Mucosa of rectum (tissue), 2 donors: Measurements from ENCODE around the gene GATA3.

ENCODE experiments used
- H3K27ac ChIP-seq, 2 donors: one replicate each; pipeline ENCODE4 v1.7.0; 2013; ENCODE audit warnings: inconsistent platforms in 2 of 2, low read depth in 2 of 2, low read length in 2 of 2
- H3K27me3 ChIP-seq, 2 donors: one replicate each; pipeline ENCODE4 v1.7.0; 2013; ENCODE audit warnings: low read length in 2 of 2; ENCODE audit not compliant: control insufficient read depth in 2 of 2, insufficient read depth in 2 of 2
- H3K36me3 ChIP-seq, 2 donors: one replicate each; pipeline ENCODE4 v1.7.0; 2013; ENCODE audit warnings: low read length in 2 of 2; ENCODE audit not compliant: control insufficient read depth in 2 of 2, insufficient read depth in 2 of 2
- H3K4me1 ChIP-seq, 2 donors: one replicate each; pipeline ENCODE4 v1.7.0; 2013; ENCODE audit warnings: low read length in 2 of 2, mild to moderate bottlenecking in 1 of 2; ENCODE audit not compliant: control insufficient read depth in 2 of 2, insufficient read depth in 2 of 2
- H3K4me3 ChIP-seq, 2 donors: one replicate each; pipeline ENCODE4 v1.7.0; 2013; ENCODE audit warnings: low read length in 2 of 2
- H3K9ac ChIP-seq, 2 donors: one replicate each; pipeline ENCODE4 v1.7.0; 2013; ENCODE audit warnings: low read length in 2 of 2, low read depth in 1 of 2, mild to moderate bottlenecking in 1 of 2
- H3K9me3 ChIP-seq, 2 donors: one replicate each; pipeline ENCODE4 v1.7.0; 2013; ENCODE audit warnings: low read length in 2 of 2; ENCODE audit not compliant: control insufficient read depth in 2 of 2
- donor health status: healthy.
- donor health status: Normal muscosa, but diverticular disease.

Gene GATA3

GRCh38 chr10:8037941-8038894, 16.3 kb upstream of the GATA3 start:
- Histone ChIP-seq H3K36me3 (no peaks in the 10 kb centered on the region), H3K4me1 (peaks cover 0 to 2% of the 10 kb centered on the region in 2 donors), H3K27ac (no peak overlapping the region), H3K27me3 (peaks cover 80 to 85% of the 10 kb centered on the region in 2 donors), H3K9ac (no peak overlapping the region), H3K4me3 (no peak overlapping the region), H3K9me3 (peaks cover 0 to 4% of the 10 kb centered on the region in 2 donors)

- H3K36me3 ChIP-seq, result no peaks in the 10 kb centered on the region
- peaks cover 0 to 4% of the 10 kb centered on the region in 2 donors for H3K9me3 ChIP-seq
- no peak overlapping the region for H3K27ac ChIP-seq
- H3K4me3 ChIP-seq, result no peak overlapping the region
- no peak overlapping the region for H3K9ac ChIP-seq
- H3K27me3 ChIP-seq, result peaks cover 76 to 85% of the 10 kb centered on the region in 2 donors
- H3K4me1 ChIP-seq, result peaks cover 0 to 2% of the 10 kb centered on the region in 2 donors
Observed at GRCh38 chr10:8039321-8039881, 15.1 kb upstream of the GATA3 start.

GRCh38 chr10:8040651-8041050, 13.8 kb upstream of the GATA3 start:
- Histone ChIP-seq H3K9ac (no peak overlapping the region), H3K4me1 (no peaks in the 10 kb centered on the region), H3K27me3 (peaks cover 81 to 88% of the 10 kb centered on the region in 2 donors), H3K4me3 (no peak overlapping the region), H3K9me3 (peaks cover 0 to 4% of the 10 kb centered on the region in 2 donors), H3K36me3 (no peaks in the 10 kb centered on the region), H3K27ac (no peak overlapping the region)

GRCh38 chr10:8041284-8041991, 13.1 kb upstream of the GATA3 start:
- Histone ChIP-seq H3K27ac (no peak overlapping the region), H3K9ac (no peak overlapping the region)

GRCh38 chr10:8041992-8042720, 12.3 kb upstream of the GATA3 start:
- Histone ChIP-seq H3K4me1 (no peaks in the 10 kb centered on the region), H3K9ac (no peak overlapping the region), H3K27ac (no peak overlapping the region), H3K27me3 (peaks cover 83 to 90% of the 10 kb centered on the region in 2 donors), H3K36me3 (no peaks in the 10 kb centered on the region), H3K9me3 (peaks cover 0 to 4% of the 10 kb centered on the region in 2 donors), H3K4me3 (no peak overlapping the region)

More at GRCh38 chr10:8041284-8041991, 13.1 kb upstream of the GATA3 start:
- Histone ChIP-seq H3K9me3 (peaks cover 0 to 4% of the 10 kb centered on the region in 2 donors), H3K4me1 (no peaks in the 10 kb centered on the region), H3K4me3 (no peak overlapping the region), H3K36me3 (no peaks in the 10 kb centered on the region), H3K27me3 (peaks cover 82 to 90% of the 10 kb centered on the region in 2 donors)

GRCh38 chr10:8042721-8043568, 11.5 kb upstream of the GATA3 start:
- Histone ChIP-seq H3K4me3 (no peak overlapping the region), H3K9me3 (peaks cover 0 to 4% of the 10 kb centered on the region in 2 donors), H3K27ac (no peak overlapping the region), H3K27me3 (peaks cover 86 to 92% of the 10 kb centered on the region in 2 donors), H3K4me1 (no peaks in the 10 kb centered on the region), H3K9ac (no peak overlapping the region), H3K36me3 (no peaks in the 10 kb centered on the region)

GRCh38 chr10:8043569-8044306, 10.8 kb upstream of the GATA3 start:
- peaks cover 85 to 91% of the 10 kb centered on the region in 2 donors for H3K27me3 ChIP-seq
- no peak overlapping the region for H3K9ac ChIP-seq
- H3K4me1 ChIP-seq, result no peaks in the 10 kb centered on the region
- H3K4me3 ChIP-seq, result no peak overlapping the region
- H3K36me3 ChIP-seq, result no peaks in the 10 kb centered on the region
- peaks cover 0 to 4% of the 10 kb centered on the region in 2 donors for H3K9me3 ChIP-seq
- no peak overlapping the region for H3K27ac ChIP-seq

- Histone ChIP-seq H3K27me3 (peaks cover 86 to 89% of the 10 kb centered on the region in 2 donors), H3K4me1 (peaks cover 0 to 2% of the 10 kb centered on the region in 2 donors), H3K9ac (no peak overlapping the region), H3K4me3 (no peak overlapping the region), H3K36me3 (no peaks in the 10 kb centered on the region), H3K27ac (no peak overlapping the region), H3K9me3 (no peaks in the 10 kb centered on the region)
Observed at GRCh38 chr10:8044331-8044907, 10.1 kb upstream of the GATA3 start.
